GM19025 (cell line): ENCODE measurements around the gene SERTAD3.
"Not testable (repeated sequence)": the region's sequence is repeated elsewhere in the genome, so short reads cannot be mapped to it uniquely, and the experiment has no call there.

Source experiments
- ATAC-seq: cut with Tn5 transposase; IDR thresholded peaks from one replicate; pipeline ENCODE4 v1.9.1; 2021; ENCODE audit warnings: mild to moderate bottlenecking, low read depth, moderate library complexity; ENCODE audit not compliant: unreplicated experiment

The SERTAD3 gene

DNA sequence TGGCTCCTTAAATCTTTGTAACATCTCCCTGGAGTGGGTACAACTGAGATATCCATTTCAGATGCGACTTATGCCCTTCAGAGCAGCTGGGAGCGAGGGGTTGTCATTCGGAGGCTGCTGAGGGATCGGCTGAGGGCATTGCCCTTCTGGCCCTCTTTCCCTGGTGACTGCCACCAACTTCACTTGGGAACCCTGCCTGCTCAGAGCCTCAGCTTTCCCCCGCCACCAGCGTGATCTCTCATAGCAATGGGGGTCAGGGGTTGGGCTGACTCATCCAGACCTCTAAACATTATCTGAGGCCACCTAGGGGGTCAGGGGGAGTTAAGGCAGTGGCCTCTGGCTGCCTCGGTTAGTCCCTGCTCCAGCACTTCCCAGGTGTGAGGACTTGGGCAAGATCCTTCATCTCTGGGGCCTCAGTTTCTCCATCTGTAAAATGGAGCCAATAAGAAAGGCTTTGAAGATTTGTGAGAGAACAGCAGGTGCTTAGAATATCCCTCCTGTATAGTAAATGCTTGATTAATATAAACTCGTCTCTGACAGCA, 32.1 kb downstream of the SERTAD3 start:
- no peak for ATAC-seq

DNA sequence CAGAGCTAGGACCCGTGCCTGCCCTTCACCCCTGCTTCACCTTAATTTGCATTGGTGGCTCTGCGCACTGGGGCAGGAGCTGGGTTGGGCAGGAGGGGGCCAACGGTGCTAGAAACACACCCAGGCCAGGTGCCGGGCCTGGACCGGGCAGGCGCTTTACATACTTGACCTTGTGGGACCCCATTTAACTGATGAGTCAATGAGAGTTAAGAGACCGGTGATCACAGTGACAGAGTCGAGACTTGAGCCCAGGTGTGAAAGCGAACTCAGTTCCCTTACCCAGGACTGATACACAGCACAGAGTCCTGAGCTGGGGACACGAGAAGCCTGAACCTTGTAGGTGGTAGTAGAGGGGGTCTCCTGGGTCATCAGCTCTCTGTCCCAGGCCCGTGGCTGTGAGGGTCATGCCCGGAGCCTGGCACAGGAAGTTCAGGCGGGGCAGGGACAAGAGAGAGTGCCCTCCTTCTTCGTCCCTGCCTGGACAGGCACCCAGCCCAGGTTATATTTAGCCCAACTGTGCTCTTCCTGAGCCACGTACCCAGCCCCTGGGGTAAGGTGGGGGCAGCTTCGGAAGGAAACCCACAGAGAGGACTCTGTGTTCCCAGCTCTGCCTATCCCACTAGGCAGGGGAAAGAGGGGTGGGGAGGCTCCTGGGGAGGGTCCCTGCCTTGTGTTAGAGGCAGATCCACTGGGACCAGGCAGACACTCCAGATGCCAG, 32.9 kb downstream of the SERTAD3 start:
- no peak for ATAC-seq

DNA sequence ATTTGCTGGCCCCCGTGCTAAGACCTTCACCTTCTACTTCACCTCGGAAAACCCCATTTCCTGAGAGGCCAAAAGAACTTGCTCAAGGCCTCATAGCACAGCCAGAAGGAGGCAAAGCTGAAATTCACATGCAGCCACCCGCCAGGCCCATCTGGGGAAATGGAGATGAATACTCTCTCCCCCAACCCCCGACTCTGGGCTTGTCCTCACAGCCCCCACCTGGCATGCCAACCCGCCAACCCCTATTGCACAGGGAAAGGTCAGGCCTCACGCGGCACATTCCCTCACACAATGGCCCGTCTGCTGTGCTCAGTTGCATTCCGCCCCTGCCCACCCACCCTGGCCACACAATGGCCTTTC, 34.1 kb downstream of the SERTAD3 start:
- no peak for ATAC-seq

DNA sequence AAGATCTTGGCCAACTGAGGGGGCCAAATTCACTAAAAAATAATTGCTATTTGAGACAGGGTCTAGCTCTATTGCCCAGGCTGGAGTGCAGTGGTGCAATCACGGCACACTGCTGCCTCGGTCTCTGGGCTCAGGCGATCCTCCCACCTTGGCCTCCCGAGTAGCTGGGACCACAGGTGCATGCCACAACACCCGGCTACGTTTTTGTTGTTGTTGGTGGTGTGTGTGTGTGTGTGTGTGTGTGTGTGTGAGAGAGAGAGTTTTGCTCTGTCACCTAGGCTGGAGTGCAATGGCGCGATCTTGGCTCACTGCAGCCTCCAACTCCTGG, 35.6 kb downstream of the SERTAD3 start:
- ATAC-seq = not testable (repeated sequence)

DNA sequence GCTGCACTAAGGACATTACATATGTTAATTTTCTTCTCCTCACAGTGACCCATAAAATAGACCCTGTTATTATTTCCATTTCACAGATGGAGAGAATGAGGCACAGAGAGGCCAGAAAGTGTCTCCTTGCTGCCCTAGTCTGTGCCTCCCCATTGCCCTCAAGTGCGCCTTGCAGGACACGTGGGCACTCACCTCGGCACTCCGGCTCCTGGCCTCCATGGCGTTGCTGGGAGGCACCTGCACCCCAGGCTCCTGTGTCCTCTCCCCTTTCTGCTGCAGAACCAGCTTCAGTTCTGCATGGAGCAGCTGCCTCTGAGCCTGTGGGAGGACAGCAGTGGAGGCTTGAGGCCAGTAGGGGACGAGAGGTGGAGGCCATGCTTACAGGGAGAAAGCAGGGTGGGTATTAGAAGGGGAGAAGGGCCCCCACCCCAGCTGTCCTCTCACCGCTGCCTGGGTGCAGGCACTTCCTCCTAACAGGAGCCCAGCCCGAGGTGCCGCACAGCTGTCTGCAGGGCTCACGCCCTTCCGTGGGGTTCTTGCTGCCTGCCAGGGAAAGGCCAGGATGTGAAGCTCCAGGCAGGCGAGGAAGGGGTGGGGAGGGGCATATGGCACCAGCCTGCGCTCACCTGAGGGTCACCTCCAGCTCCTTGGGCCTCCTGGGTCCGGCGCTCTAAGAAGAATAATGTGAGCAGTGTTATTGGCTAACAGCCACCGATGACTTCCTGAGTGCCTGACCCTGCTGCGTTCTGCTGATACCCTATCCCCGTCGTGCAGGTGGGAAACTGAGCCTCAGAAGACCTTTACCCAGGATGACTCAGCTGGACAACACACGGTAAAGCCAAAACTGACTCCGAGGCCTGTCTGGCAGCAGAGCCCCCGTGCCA, 36.2 kb downstream of the SERTAD3 start:
- no peak for ATAC-seq

DNA sequence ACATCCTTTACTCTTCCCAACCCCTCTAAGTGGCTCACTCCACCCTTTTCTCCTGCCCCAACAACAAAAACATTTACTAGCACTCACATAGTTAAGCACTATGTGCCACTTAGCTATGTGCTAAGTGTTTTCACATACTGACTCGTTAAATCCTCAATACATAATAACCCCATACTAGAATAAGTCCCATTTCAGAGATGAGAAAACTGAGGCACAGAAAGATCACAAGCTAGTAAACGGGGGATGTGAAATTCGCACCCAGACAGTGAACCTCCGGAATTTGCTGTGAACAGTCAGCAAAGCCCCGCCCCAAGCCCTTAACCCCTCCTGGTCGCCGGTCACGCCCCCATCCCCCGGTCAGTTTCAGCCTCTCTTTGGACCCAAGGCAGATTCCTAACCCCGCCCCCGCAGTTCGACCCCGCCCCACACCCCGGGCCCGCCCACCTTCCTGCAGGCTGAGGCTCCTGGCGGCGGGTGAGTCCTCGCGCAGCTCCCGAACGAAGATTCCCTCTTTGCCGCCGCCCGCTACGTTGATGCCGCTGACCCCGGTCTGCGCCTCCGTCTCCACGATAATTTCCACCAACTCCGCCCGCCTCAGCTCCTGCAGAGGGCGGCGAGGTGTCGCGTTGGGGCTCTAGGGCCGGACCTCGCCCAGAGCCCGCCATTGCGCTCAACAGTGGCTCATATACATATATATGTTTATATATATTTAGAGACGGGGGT, 40.7 kb downstream of the SERTAD3 start:
- ATAC-seq = peak; percentile 40

DNA sequence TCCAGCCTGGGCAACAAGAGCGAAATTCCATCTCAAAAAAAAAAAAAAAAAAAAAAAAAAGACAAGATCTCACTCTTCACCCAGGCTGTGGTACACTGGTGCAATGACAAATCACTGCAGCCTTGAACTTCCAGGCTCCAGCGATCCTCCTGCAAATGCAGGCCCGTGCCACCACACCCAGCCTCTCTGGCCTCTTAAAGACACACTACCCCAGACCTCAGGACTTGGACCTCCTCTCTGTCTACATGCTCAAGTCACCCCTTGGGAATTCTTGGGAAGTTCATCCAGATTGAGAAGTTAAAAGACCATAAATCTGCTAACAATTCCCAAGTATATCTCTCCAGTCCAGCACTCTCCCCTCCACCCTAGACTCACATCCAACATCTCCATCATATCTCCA, 43.6 kb downstream of the SERTAD3 start:
- no peak for ATAC-seq

DNA sequence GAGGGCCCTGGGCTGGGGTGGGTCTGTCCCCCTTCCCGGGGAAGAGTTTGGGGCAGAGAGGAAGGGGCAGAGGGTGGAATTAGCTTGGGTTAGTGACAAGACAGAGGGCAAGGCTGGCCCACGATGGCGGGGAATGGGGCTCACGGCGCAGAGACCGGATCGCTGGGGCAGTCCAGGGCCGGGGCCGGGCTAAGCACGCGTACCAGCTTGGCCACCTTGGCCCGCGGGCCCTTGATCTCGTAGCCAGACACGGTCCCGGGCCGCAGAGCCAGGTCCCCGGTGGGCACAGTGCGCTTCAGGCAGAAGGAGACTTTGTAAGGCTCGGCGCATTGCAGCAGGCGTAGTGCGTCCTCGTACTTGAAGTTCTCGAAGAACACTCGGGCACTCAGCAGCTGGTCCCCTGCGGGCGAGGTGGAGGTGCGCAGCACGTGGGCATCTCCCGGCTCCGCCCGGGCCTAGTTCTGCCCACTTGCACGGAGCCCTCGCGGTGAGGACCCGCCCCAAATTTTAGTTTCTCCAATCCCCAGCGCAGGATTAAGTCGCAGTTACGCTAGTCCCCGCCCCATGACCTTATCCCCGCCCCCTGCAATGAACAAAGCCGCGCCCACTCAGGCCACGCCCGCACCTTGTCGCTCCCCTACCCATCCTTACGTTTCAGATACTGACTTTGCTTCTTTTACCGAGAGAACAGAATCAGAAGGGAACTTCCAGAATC, 45.6 kb downstream of the SERTAD3 start:
- no peak for ATAC-seq

DNA sequence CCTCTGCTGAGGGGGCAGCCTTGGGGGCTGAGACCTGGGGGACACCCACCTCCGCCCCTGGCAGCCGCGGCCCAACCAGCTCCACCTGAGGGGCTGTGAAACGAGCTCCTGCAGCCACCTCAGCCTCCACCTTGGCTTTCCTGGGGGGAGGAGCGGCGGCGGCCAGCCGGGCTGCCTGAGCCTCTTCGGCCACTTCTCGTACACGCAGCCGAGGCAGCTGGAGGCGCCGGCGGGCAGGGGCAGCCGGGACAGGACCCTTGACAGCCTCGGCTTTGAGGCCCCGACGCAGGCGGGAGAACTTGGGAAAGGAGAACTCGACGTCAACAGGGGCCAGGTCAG, 46.6 kb downstream of the SERTAD3 start:
- no peak for ATAC-seq

DNA sequence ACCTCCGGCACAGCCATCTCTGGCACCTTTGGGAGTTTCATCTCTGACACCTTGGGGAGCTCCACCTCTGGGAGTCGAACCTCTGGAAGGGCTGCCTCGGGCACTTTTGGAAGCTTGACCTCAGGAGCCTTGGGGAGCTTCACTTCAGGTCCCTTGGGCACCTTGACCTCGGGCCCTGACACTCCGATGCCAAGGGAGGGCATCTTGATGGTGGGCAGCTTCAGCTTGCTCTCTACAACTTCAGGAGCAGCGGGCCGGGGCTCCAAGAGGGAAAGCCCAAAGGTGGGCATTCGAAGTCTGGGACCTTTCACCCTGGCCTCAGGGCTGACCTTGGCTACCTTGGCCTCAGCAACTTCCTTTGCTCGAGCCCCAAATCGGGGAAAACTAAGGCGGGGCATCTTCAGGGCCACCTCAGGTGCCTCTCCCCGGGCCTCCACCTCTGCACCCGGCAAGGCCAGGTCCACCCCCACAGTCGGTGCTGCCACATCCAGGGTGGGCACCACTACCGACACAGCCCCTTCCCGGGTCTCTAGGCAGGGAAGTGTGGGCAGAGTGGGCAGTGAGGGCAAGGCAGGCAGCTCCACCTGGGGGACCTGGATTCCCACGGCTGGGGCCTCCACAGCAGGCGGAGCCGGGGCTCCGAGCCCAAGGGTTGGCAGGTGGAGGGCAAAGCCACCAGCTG, 47.1 kb downstream of the SERTAD3 start:
- ATAC-seq = no peak

DNA sequence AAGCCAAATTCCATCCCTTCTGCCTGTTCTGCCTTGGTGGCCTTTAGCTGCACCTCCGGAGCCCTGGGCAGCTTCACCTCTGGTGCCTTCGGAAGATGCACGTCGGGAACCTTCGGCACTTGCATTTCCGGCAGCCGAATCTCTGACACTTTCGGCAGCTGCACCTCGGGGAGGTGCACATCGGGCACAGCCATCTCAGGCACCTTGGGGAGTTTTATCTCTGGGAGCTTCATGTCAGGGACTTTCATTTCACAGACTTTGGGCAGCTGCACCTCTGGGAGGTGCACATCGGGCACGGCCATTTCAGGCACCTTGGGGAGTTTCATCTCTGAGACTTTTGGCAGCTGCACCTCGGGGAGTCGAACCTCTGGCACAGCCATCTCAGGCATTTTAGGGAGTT, 48.2 kb downstream of the SERTAD3 start:
- no peak for ATAC-seq

DNA sequence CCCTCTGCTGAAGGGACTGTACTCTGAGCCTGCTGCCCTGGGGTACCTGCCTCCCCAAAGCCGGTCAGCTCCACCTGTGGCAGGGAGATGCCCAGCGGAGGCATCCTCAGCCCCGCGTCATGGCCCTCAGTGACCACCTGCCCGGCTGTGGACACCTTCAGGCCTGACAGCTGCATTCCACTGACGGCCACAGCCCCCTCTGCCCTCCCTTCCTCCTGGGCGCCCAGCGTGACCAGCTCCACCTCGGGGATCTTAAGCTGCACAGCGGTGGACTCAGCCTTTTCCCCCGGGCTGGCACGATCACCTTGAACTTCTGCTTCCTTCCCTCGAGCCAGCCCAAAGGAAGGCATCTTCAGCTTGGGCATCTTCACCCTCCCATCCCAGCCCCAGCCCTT, 49.3 kb downstream of the SERTAD3 start:
- ATAC-seq = no peak

DNA sequence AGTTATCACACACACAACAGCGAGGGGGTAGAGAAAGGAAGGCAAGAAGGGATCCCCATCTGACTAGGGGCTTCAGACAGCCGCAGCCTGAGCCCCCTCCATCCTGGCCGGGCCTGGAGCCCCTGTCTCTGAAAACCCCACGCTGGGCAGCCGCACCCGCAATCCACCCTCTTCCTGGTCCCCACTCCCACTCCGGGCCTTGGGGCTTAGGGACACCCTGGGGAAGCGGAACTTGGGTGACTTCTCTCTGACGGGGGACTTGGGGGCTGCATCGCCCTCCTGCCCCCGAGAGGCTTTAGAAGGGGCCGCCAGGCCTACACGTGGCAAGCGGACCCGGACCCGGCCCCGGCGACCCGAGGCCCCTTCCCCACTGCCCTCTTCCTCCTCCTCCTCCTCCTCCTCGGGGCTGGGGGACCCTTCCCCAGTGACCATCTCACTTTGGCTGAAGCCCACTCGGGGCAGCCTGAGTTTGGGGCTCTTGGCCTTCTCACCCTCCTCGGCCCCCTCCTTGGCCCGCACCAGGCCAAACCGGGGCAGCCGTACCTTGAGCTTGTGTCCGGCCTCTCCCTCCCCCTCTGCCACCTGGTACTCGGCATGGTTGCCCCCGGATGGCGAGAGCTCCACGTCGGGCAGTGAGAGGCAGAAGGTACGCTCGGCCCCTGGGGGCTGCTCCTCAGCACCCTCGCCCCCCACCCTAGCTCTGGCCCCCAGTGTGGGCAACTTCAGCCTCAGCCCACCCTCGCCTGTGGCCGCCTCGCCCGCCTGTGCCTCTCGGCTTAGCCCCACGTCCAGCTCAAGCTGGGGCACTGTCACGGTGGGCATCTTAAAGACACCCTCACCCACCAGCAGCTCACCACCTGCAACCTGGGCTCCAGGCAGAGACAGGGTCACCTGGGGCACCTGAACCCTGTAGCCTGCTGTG, 50.0 kb downstream of the SERTAD3 start:
- no peak for ATAC-seq

DNA sequence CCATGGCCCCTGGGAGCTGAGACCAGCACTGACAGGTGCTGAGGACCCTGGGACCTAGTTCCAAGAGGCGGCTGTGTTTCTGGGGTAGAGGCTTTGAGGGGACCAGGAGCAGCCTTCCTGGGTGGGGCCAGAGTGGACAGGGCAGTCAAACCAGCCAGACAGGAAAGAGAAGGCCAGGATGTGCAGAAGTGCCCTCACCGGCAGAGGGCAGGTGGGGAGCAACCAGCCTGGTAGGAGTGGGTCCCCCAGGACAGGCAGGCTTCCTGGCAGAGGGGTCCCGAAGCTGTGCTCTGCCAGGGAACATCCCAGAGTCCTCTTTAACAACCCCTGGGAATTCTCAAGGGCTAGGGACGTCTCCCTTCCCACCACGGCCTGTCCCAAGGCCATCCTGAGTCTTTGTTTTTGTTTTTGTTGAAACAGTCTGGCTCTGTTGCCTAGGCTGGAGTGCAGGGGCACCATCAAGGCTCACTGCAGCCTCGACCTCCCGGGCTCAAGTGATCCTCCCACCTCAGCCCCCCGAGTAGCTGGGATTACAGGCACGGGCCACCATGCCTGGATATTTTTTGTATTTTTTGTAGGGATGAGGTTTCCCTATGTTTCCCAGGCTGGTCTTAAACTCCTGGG, 51.1 kb downstream of the SERTAD3 start:
- no peak for ATAC-seq

DNA sequence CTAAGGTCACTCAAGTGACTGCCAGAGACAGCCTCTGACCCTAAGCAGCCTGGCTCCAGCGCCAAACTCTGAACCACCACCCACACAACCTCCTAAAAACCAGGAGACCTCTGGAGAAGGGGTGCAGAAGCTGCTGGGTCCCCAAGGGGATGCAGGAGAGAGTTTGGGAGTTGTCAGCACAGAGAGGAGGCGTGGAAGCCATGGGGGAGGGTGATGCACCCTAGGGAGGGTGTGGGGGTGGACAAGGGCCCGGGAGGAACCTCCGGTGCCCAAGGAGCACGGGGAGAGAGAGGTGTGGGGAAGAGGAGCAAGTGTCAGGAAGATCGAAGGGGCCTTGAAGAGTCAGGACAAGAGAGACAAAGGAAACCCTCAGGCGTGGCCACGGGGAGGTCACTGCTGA, 52.0 kb downstream of the SERTAD3 start:
- no peak for ATAC-seq
